NCI-H2171 treated with DMSO at 0.1 percent for 48 hours (cell line): ENCODE data around the gene TMEM79.

Source experiments
- DNase-seq: peaks from one replicate; lab custom pipeline; 2025; lab: John Stamatoyannopoulos, UW

TMEM79 gene

DNA sequence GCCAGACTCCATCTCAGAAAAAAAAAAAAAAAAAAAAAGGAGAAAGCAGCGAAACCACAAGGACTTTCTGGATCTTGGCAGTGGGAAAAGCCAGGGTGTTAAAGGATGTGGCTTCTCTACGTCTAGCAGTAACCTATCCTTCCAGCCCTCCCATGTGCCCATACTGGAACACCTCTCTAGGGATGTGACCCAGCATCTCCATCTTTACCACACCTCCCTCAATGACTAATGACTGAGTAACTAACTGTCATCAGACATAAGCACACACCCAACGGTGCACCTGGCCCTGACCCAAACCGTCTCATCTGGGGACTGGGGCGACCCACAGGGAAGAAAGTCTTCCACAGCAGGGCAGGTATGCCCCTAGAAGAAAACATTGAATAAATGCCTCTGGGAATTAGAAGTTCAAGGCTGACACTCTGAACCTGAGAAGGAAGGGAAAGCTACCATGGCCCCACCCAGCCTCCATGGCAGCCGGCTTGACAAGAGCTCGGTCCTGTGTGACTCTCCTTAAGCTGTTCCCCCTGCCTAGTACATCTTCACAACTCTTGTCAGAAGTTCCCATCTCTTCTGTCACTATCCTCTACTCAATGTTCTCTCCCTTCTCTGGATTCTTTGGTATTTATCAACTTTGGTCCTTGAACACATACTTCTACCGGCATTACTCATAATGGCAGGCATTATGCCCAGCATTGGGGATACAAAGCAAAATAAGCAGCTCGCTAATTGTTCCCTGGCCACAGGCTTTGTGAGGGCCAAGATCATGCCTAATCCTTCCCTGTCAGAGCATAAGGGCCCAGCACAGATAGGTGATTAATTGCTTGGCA lies 21.5 kb upstream of the TMEM79 start:
- no peak for DNase-seq

DNA sequence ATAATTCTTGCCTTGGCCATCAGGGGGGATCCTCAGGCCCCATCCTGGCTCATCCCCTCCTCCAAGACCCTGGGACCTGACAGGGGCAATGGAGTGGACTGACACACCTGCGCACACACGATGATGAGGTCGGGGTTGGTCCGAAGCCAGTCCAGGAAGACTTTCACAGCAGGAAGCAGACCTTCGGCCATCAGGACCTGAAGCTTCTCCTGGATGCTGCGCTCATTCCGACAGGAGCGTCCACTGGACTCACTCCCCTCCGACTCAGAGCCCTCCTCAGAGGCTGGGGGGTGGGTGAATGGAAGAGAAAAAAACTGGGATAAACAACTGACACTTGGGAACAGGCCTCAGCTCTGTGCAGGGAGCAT lies 20.9 kb upstream of the TMEM79 start:
- DNase-seq, result no peak

DNA sequence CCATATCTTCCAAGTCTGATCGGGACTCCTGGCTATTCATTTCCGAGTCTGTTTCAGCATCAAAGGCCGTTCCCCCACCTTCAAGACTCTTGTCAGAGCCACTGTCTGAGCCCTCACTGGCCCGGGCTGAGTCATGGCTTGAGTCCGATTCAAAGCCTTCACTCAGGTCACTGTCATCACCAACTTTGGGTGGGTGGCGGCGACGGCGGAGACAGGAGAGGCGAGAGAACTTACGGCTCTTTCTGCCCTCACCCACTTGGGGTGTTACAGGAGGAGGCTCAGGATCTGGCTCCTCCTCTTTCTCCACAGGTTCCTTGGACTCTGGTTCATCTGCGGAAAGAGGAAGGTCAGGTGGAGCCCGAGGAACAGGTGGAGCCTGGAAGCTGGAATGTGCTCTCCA lies 18.1 kb upstream of the TMEM79 start:
- DNase-seq, result no peak

DNA sequence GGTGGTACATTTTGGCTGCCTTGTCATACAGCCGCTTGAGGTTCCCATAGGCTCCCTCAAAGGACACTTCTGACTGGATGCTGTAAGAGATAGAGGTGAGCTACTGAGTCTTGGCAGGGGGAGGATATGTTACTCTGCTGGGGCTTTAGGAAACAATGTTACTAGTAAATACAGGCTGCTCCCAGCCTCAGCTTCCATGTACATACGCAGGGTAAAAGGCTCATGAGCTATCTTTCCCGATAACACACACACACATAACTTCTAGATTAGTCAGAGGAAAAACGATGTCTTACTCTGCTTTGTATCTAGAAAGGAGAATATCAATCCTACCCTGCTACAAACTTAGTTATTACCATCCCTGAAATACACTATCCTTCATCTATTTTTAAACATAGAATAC lies 15.8 kb upstream of the TMEM79 start:
- no peak for DNase-seq

DNA sequence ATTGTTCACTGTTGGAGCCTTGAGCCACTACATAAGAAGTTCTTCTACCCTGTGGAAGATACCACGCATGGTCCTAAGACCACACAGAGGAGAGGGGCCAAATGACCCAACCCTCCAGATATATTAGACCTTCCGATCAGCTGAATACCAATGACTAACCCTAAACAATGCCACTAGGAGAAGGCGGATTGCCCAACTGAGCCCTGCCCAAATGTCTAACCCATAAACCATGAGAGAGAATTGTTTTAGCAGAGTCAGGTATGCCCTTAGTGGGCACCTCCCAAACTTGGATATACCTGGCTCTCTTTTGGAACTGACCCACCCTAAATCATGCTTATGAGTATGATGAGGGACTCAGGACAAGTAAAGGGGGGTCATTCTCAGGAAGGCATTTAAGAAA lies 13.8 kb upstream of the TMEM79 start:
- DNase-seq, result no peak

DNA sequence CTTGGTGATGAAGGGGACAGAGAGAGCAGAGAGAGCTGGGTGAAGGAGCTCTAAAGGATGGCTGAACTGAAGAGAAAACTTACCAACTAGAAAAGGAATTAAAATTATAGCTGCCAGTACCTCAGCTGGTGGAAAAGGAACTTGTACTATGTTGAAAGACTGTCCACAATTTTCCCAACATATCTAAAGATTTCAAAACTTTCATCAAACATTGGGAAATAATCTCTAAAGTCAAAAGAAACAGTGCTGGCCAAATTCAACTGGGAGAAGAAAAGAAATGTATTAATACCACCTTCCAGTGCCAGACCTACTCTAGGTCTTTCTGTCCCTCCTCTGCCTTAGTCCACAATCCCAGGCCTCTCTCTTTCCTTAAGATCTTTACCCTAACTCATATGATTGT lies 7.6 kb upstream of the TMEM79 start:
- no peak for DNase-seq

DNA sequence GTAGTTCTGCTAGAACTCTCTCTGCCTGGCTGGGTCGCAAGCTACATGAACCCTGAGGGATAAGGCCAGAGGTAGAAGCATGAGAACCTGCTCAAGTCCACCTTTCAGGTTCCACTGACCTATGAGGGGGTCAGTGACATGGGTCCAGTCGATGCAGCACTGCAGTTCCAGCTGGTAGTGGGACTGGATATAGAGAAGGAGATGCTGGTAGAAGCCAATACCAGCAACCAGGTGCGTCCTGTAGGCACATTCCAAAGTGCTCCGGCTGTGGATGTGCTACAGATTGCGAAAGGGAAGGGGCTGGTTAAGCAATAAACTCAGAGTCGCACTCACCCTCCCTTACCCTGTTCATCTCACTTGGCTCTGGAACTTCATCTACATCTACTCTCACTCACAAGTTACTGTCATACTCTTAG lies 7.2 kb upstream of the TMEM79 start:
- DNase-seq, result no peak

DNA sequence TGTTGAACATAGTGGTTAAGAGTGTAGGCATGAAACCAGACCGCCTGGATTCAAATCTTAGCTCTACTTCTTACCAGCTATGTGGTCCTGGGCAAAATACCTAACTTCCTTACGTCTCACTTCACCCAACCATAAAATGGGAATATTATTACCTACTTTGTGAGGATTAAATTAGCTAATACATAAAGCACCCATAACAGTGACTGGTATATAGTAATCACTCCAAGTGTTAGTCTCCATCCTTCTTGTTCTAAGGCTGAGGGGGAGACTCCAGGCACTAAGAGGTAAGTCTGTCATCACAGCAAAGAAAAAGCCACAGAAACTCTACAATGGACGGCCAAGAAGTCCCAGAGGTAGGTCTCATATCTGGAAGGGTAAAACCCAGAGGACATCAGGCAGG lies 4.3 kb upstream of the TMEM79 start:
- no peak for DNase-seq

DNA sequence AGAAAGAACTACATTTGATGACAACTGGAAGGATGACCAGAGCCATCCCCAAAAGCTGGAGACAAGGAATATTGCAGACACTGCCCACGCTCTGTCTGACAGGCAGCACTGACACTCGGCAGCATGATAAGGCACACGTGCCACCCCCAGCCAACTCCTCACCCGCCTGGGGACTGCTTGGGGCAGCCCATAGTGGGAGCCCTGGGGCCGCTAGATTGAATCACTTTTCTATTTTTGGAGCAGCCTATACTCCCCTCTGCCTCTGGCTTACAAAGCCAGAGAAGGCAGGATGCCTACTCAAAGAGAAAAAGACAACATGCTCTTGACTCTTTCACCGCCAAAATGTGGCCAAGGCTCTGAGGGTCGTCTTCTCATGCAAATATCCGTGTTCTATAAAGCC lies 2.8 kb upstream of the TMEM79 start:
- DNase-seq, result no peak

DNA sequence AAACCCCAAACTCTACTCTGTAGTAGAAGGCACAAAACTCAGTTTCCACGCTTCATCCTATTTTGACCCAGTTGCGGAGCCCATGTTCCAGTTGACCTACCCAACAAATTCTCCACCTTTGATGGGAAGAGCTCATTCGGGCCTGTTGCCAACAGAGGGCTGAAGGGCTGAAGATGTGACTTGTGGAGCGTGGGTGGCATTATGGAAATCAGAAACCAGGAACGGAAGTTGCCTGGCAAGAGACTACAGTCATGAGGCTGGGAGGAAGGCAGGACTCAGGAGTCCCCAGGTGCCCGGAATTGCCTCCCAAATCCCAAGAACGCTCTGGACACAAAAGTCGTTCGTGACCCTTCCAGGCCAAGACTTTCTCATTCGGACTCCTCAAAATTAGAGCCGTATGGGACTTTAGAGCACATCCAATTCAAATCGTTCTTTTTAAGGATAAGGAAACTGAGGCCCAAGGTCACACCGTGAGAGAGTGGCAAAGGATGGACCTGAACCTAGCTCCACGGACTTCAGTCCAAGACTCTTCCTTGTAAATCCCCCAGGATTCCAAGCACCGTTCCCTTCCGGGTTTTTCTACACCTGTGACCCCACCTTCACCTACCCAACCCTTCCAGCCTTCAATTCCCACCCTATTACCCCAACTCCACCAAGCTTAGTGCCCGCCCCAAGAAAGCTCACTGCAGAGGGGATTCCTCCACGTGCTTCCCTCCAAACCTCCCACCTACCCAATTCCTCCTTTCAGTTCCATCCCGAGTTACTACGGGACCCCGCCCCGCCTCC lies 2.2 kb upstream of the TMEM79 start:
- peak; percentile 61 for DNase-seq

DNA sequence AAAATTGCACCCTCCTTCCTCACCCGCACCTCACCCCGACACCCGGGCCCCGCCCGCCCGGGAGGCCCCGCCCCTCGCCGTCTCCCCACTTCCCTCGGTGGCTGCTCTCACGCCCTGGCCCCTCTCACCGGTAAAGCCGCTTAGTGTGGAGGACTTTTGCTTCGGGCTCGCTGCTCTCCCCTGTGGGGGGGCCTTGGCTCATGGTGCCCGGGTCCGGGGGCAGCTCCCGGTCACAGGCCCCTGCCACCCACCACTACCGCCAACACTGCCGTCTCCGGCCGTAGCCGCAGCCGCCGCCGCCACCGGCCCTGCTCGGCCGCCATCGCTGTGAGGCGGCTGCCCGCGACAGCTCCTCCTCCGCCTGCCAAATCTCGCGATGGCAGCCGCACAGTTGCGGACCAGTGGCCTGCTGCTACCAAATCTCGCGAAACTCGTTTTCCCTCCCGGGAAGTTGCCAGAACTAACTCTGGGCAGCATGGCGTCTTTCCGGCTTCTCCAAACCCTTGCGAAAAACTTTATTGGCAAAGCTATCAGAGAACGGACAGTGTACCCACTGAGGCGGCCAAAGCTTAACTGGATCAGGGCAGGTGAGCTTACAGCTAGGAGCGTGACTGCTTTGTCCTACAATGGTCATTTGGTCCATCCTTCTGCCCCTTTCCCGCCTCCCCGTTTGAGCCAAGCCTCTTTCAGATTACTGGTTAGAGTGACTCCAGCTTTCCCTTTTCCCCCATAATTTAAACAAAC lies 1.5 kb upstream of the TMEM79 start, which contains the start of gene SMG5:
SMG5 (minus strand) TSS at position 347 of the 744 bp plus-strand sequence; CDS start at position 202, 145 bp downstream.
- DNase-seq, result peak; percentile 96

DNA sequence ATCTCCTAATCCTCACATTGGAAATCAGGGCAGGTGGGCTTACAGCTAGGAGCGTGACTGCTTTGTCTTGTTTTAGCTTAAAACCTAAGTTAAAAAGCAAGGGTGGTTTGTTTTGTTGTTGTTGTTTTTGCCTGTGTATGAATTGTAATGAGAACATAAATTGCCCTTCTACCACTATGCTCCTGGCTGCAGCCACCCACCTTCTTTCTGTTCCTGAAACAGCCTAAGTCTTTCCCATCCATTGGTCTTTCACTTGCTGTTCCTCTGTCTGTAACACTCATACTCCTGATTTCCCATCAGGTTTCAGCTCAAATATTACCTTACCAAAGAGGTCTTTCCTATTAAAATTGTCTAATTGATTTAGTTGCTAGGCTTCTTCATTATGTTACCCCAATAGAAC lies 604 bp upstream of the TMEM79 start:
- no peak for DNase-seq

DNA sequence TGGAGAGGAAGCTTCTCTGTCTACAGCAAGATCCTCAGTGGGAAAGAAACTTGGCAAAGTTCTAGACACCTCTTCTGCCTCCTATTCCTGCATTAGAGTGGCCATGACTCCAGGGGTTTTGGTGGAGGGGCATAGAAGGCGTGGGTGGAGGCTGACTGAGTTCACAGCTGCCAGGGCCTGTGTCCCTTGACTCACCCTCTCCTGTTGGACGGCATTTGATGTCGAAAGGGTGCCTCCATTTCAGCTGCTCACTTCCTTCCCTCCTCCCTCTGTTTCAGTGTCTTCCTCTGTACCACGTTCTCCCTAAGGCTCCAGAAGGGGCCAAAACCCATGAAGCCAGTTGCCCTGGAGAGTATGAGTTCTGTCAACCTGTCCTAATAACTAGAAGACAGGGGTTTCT lies 632 bp downstream of the TMEM79 start:
- no peak for DNase-seq

DNA sequence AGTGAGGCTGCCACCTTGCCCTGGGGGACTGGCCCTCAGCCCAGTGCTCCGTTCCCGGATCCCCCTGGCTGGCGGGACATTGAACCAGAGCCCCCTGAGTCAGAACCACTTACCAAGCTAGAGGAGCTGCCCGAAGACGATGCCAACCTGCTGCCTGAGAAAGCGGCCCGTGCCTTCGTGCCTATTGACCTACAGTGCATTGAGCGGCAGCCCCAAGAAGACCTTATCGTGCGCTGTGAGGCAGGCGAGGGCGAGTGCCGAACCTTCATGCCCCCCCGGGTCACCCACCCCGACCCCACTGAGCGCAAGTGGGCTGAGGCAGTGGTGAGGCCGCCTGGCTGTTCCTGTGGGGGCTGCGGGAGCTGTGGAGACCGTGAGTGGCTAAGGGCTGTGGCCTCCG lies 1.3 kb downstream of the TMEM79 start:
- DNase-seq, result no peak

DNA sequence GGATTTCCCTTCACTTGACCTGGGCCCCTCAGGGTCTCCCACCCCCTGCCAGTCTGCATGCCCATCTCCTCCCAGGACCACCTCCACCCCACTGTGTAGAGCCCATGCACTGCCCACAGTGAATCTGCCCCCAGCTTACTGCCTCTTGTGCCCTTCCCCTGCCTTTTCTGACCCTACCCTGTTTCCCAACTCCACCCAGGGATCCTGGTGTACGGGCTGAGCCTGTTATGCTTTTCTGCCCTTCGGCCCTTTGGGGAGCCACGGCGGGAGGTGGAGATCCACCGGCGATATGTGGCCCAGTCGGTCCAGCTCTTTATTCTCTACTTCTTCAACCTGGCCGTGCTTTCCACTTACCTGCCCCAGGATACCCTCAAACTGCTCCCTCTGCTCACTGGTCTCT lies 1.9 kb downstream of the TMEM79 start:
- no peak for DNase-seq

DNA sequence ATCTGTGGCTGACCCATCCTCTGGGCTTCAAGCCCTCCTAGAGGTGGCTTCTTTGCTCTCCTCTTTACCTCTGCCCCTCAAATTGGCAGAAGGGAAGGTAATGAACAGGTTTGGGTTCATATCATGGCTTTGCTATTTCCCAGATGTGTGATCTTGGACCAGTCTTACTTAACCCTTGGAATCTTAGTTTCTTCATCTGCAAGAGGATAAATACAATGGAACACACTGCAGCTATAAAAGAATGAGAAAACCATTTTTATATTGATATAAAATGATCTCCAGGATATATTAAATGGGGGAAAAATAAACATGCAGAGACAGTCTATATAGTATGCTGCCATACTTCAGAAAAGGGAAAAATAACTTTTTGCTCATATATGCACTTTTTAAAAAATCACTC lies 5.7 kb downstream of the TMEM79 start:
- no peak for DNase-seq

DNA sequence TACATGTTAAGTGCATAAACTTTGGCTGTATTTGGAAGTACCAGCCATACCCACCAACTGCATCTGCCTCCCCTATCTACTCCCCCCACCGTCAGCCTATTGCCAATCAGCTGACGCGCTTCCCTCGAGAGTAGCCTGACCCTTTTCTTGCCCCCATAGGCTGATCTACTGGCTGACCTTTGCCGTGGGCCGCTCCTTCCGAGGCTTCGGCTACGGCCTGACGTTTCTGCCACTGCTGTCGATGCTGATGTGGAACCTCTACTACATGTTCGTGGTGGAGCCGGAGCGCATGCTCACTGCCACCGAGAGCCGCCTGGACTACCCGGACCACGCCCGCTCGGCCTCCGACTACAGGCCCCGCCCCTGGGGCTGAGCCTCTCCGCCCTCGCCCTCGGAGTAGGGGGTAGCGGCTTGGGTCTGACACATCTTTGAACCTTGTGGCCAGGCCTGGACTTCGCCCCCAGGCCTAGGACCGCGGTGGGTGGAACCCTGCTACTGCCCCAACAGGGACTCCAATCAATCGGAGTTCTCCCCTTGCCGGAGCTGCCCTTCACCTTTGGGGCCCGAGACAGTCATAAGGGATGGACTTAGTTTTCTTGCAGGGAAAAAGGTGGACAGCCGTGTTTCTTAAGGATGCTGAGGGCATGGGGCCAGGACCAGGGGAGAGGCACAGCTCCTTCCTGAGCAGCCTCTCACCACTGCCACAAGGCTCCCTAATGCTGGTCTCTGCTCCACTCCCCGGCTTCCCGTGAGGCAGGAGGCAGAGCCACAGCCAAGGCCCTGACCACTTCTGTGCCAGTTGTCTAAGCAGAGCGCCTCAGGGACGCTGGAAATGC lies 7.3 kb downstream of the TMEM79 start:
- no peak for DNase-seq

DNA sequence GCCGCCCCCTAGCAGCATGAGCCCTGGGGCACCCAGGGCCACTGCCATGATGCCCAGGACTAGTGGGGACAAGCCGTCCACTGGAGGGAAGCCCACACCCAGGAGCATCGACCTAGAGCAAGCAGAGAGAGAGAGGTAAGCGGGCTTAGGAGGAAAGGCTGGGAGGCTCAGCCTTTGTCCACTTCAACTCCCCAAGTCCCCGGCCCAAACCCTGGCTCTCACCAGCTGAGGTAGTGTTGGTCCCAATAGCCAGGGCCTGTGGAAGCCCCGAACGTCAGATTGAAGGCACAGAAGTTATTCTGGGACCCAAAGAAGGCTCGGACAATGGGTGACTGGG lies 8.9 kb downstream of the TMEM79 start:
- no peak for DNase-seq

DNA sequence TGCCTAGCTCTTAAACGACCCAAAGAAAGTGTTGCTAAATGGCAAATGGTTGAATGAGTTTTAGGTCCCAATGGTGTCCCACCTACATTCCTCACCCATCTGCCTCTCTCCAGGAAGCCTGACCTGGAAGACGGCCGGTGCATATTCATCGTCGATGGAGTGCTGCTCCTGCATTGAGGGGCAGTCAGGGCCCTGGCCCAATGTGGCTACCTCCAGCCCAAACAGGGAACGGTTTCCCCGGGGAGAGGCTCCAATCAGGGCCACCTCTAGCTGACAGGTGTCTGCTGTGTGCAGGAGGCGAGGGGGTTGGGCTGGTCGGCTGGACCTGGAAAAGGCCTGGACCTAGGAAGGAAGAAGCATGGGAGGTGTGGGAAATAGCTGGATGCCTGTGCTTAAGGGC lies 9.8 kb downstream of the TMEM79 start:
- DNase-seq, result no peak

DNA sequence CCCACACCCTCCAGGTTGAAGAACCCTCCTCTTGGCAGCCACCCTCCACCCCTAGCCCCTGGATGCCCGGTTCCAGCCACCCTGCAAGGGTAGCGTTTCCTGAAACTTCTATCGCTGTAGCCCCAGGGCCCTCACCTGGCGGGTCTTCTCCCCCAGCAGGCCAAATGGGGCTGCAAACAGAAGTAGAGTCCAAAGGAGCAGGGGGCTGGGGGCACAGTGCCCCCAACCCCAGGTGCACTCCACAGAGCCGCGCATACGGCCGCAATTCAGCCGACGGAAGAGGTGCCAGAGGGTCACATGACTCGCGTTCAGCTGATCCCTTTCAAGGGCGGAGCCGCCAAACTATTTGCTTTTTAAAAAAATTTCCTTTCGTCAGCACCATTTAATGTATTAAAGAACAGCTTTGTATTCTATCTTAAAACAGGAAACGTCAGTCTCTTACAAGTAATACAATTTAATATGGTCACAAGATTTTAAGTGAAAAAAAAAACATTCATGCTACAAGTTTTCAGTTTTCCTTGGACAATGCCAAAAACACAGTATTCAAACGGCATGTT lies 11.3 kb downstream of the TMEM79 start, which contains the start of gene GLMP:
GLMP (minus strand) TSS at position 289 of the 557 bp plus-strand sequence; CDS start at position 255, 34 bp downstream.
- DNase-seq, result peak; percentile 77

DNA sequence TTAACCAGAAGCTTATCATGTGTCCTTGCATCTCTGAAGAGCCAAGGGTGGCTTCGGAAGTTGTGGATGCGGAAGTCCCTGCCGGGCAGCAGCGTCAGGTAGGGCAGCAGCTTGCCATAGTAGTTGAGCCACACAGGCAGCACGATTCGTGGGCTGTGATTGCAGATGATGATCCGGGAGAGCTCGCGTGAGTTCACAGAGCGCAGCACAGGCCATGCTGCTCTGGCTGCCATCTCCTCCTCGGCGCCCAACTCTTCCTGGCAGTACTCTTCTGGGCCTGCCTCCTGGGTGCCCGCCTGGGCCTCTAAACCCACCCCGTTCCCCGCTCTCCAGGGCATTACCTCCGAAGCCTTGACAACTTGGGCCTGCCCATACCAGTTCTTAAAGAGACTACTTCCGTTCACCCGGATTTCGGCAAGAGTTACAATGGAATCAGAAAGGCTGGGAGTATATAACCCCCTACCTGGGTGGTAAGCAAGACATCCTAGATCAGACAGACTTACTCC lies 14.8 kb downstream of the TMEM79 start, which contains the start of gene VHLL:
VHLL (minus strand) TSS at position 456 of the 506 bp plus-strand sequence; CDS start at position 338, 118 bp downstream.
- no peak for DNase-seq
